ENCODE measurements around the gene STK24. TPM values are rescaled to one million over a fixed set of nuclear protein-coding genes. Genes with fewer than 3 reads are reported as not detected.

Gene STK24
- total and polyA plus RNA-seq, 2 of the 8 experiments (the other 6 are each of a cell fraction or from before 2014, with no cell fraction given), result 62.8 to 143 TPM

DNA sequence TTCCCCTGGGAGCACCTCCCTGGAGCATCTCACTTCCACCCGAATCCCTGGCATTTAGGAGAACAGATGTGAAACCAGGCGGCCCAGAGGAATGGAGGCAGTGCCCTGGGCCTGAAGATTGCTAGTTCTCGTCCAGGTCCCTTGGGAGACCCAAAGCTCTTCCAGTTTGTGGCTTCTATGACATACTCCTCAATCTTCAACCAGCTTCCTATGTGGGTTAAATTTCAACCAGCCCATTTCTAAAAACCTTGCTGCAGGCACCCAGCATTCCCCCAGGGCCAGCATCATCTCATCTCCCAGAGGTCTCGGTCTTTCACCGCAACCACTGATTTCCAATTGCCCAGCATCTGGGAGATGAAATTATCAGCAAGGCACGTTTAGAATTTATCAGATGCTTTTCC is 46.0 kb upstream of the STK24 start:
- no peak for FAIRE-seq
- no peak for DNase-seq (ENCODE audit: low read depth in 1 of 2, low spot score in 2 of 2)
- no peak overlapping the region for H4K5ac ChIP-seq (ENCODE audit: insufficient read length, low read depth, low read length)
- H3K9me3 ChIP-seq (ENCODE audit: insufficient read depth in 2 of 2, low read depth in 1 of 2, low read length in 1 of 2), result no peaks in the 10 kb centered on the region
- no peak for TF ChIP-seq RBBP5 (IDR thresholded peaks at IDR 0.05; ENCODE audit: borderline replicate concordance, low read depth, low read length)
- TF ChIP-seq SP1 (IDR thresholded peaks at IDR 0.05; ENCODE audit: low read depth, low read length), result no peak
- TF ChIP-seq BACH1 (IDR thresholded peaks at IDR 0.05; ENCODE audit: low read length), result no peak
- TF ChIP-seq SAP30 (IDR thresholded peaks at IDR 0.05; ENCODE audit: insufficient read depth, insufficient replicate concordance, low read length), result no peak
- TF ChIP-seq, protein P1, sequence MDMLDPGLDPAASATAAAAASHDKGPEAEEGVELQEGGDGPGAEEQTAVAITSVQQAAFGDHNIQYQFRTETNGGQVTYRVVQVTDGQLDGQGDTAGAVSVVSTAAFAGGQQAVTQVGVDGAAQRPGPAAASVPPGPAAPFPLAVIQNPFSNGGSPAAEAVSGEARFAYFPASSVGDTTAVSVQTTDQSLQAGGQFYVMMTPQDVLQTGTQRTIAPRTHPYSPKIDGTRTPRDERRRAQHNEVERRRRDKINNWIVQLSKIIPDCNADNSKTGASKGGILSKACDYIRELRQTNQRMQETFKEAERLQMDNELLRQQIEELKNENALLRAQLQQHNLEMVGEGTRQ (IDR thresholded peaks at IDR 0.05; ENCODE audit: low read length), result no peak
- TF ChIP-seq RAD21 (IDR thresholded peaks at IDR 0.05 in 1 of 2, conservative IDR thresholded peaks at IDR 0.05 in 1 of 2; ENCODE audit: low read depth in 2 of 2, low read length in 2 of 2), result no peak
- no peak for TF ChIP-seq CBX8 (IDR thresholded peaks at IDR 0.05; ENCODE audit: borderline replicate concordance, low read depth, low read length)
- TF ChIP-seq FOSL1 (IDR thresholded peaks at IDR 0.05; ENCODE audit: insufficient read depth, low read depth, low read length), result no peak
- no peak overlapping the region for H3K4me2 ChIP-seq (ENCODE audit: insufficient read depth in 1 of 2, low read depth in 2 of 2, low read length in 2 of 2)
- no peaks in the 10 kb centered on the region for H3K27me3 ChIP-seq (replicated peaks in 1 of 4; ENCODE audit: control insufficient read depth in 3 of 4, extremely low read depth in 1 of 4, insufficient read depth in 3 of 4, low read length in 3 of 4)
- H4K8ac ChIP-seq (ENCODE audit: extremely low read depth, insufficient read depth, low read length), result no peak overlapping the region
- no peaks in the 10 kb centered on the region for H3K79me1 ChIP-seq (ENCODE audit: low read depth, low read length)
- no peaks in the 10 kb centered on the region for H3K36me3 ChIP-seq (ENCODE audit: control insufficient read depth in 2 of 4, insufficient read depth in 4 of 4, low read length in 3 of 4)
- H3K23me2 ChIP-seq (ENCODE audit: low read depth, low read length), result no peaks in the 10 kb centered on the region
- H3K14ac ChIP-seq (ENCODE audit: insufficient read length), result no peak overlapping the region
- no peak overlapping the region for H3K56ac ChIP-seq (replicated peaks; ENCODE audit: insufficient read length, low read depth, low read length)
- CTCF ChIA-PET (ENCODE audit: partially characterized antibody), result interaction anchor here (0.6 to 1.6 kb wide), 6 partner anchors 27 to 177 kb away, joined by 3 to 5 read pairs (median 4); no protein-coding TSS in a partner anchor
- no peak overlapping the region for H2BK120ac ChIP-seq (replicated peaks; ENCODE audit: low read depth, low read length)
- H3K4me1 ChIP-seq (replicated peaks in 1 of 4; ENCODE audit: control insufficient read depth in 3 of 4, insufficient read depth in 4 of 4, low read length in 3 of 4), result 0 out of 7 replicates have a peak, but pooled peaks cover 0 to 3% (median 0%) of the 10 kb centered on the region in 4 experiments
- H4K91ac ChIP-seq (replicated peaks; ENCODE audit: insufficient read length, low read length), result no peak overlapping the region
- no peak overlapping the region for H3K4me3 ChIP-seq (ENCODE audit: extremely low read depth in 1 of 4, insufficient read depth in 2 of 4, low read depth in 3 of 4, low read length in 4 of 4)
- no peak overlapping the region for H3K18ac ChIP-seq (ENCODE audit: extremely low read depth, low read length)
- H2BK15ac ChIP-seq (ENCODE audit: low read length), result no peak overlapping the region
- no peak overlapping the region for H3K4ac ChIP-seq (replicated peaks; ENCODE audit: insufficient read length, low read depth, low read length)
- H2AFZ ChIP-seq (ENCODE audit: low read length), result no peak overlapping the region
- POLR2A ChIA-PET (ENCODE audit: partially characterized antibody), result interaction anchor here (0.6 to 0.7 kb wide), 2 partner anchors 138 to 601 kb away, joined by 3 read pairs; no protein-coding TSS in a partner anchor
- H2BK5ac ChIP-seq (ENCODE audit: low read depth, low read length), result no peak overlapping the region
- WGBS, 2 experiments (ENCODE audit: extremely low coverage in 1 of 2, insufficient coverage in 1 of 2, insufficient read length in 1 of 2, insufficient replicate concordance in 2 of 2, low coverage in 1 of 2, low lambda C conversion rate in 2 of 2, missing lambda C conversion rate in 1 of 2), result 88% methylated on average over 6 of the region's 6 CpGs; no CpG with 5 or more reads in 1 of the 2 experiments
- H4K20me1 ChIP-seq (replicated peaks in 1 of 2; ENCODE audit: control insufficient read depth in 1 of 2, insufficient read depth in 2 of 2, low read length in 2 of 2), result no peaks in the 10 kb centered on the region
- no peaks in the 10 kb centered on the region for H3K79me2 ChIP-seq (ENCODE audit: control insufficient read depth in 1 of 2, insufficient read depth in 2 of 2, low read length in 2 of 2)
- H2BK20ac ChIP-seq (ENCODE audit: low read length), result no peak overlapping the region
- no peak overlapping the region for H3K27ac ChIP-seq (ENCODE audit: low read depth, low read length)
- no peak overlapping the region for H2BK12ac ChIP-seq (ENCODE audit: low read depth, low read length)
- H2AK5ac ChIP-seq (ENCODE audit: low read depth, low read length), result no peak overlapping the region
- no peak overlapping the region for H3K9ac ChIP-seq (replicated peaks in 1 of 4; ENCODE audit: extremely low read depth in 1 of 4, low read depth in 3 of 4, low read length in 3 of 4)
- no peak overlapping the region for H3K23ac ChIP-seq (ENCODE audit: insufficient read length)
